Bronchial epithelial cell (primary cell): Measurements from ENCODE around the gene CD36. TPM values are rescaled to one million over a fixed set of nuclear protein-coding genes. Genes with fewer than 3 reads are reported as not detected.

ENCODE experiments used
- DNase-seq: peaks from one replicate; pipeline ENCODE4 v3.0.0-alpha.2; 2010; ENCODE audit warnings: low read depth
- FAIRE-seq: peaks from 2 replicates; lab custom pipeline; 2011; peaks lifted over from hg19 to GRCh38; lab: Jason Lieb, UNC
- H3K27me3 ChIP-seq: 2 replicates; pipeline ENCODE4 v1.5.1; 2011; ENCODE audit warnings: low read length; ENCODE audit not compliant: control insufficient read depth, insufficient read depth
- H3K36me3 ChIP-seq: 2 replicates; pipeline ENCODE4 v1.5.1; 2011; ENCODE audit warnings: low read length; ENCODE audit not compliant: control insufficient read depth, insufficient read depth
- H3K4me3 ChIP-seq: 2 replicates; pipeline ENCODE4 v1.5.1; 2011; ENCODE audit warnings: mild to moderate bottlenecking, low read depth, low read length, control low read depth
- CTCF ChIP-seq: IDR thresholded peaks from 2 replicates; pipeline ENCODE4 v1.5.1; 2011; ENCODE audit warnings: mild to moderate bottlenecking, moderate library complexity, low read length, control low read depth, inconsistent platforms; ENCODE audit not compliant: insufficient read depth, severe bottlenecking
- total RNA-seq: library from RNA; depleted of rRNA; stranded (reverse); fragments of >200 nt; gene quantifications from 2 replicates; pipeline ENCODE4 v1.2.1, GENCODE V29; 2014

Gene CD36
- 1.3 and 11.9 TPM in 2 replicates for total RNA-seq

GRCh38 chr7:80637911-80638765 is at the start of gene CD36:
CD36 (plus strand) TSS chr7:80638642; CDS start chr7:80646741, 8,099 bp downstream.
- no peaks in the 10 kb centered on the region for H3K36me3 ChIP-seq
- no peaks in the 10 kb centered on the region for H3K27me3 ChIP-seq
- no peak for TF ChIP-seq CTCF
- DNase-seq (no peak), FAIRE-seq (no peak)
- H3K4me3 ChIP-seq: no peak within 1 kb of the TSS

- no peak for DNase-seq
- no peak for FAIRE-seq
- no peak overlapping the region for H3K4me3 ChIP-seq
- no peaks in the 10 kb centered on the region for H3K36me3 ChIP-seq
- TF ChIP-seq CTCF: no peak
- no peaks in the 10 kb centered on the region for H3K27me3 ChIP-seq
Observed at GRCh38 chr7:80589631-80590030, 48.8 kb upstream of the CD36 start.

GRCh38 chr7:80591654-80592053 is 46.8 kb upstream of the CD36 start:
- Histone ChIP-seq H3K4me3 (no peak overlapping the region), H3K36me3 (no peaks in the 10 kb centered on the region), H3K27me3 (no peaks in the 10 kb centered on the region)
- no peak for FAIRE-seq
- DNase-seq: no peak
- no peak for TF ChIP-seq CTCF

- no peak for TF ChIP-seq CTCF
- Histone ChIP-seq H3K4me3 (no peak overlapping the region), H3K36me3 (no peaks in the 10 kb centered on the region), H3K27me3 (no peaks in the 10 kb centered on the region)
- FAIRE-seq (no peak), DNase-seq (no peak)
Observed at GRCh38 chr7:80593869-80594586, 44.4 kb upstream of the CD36 start.

GRCh38 chr7:80596933-80597517 is 41.4 kb upstream of the CD36 start:
- no peak for DNase-seq
- FAIRE-seq: no peak
- H3K36me3 ChIP-seq: no peaks in the 10 kb centered on the region

More at GRCh38 chr7:80596933-80597517, 41.4 kb upstream of the CD36 start:
- no peak for TF ChIP-seq CTCF
- no peaks in the 10 kb centered on the region for H3K27me3 ChIP-seq
- H3K4me3 ChIP-seq: no peak overlapping the region
